GM23338 (cell line): Measurements from ENCODE around the gene B4GALT6. TPM values are rescaled to one million over a fixed set of nuclear protein-coding genes. Genes with fewer than 3 reads are reported as not detected.

ENCODE experiments used
- ATAC-seq: fragments of 200-7000 bp; cut with Tn5 transposase; 3 replicates; pipeline ENCODE4 v1.9.1; 2020
- DNase-seq: peaks from one replicate; pipeline ENCODE4 v3.0.0-alpha.2; 2015; ENCODE audit warnings: low spot score
- H2AFZ ChIP-seq: fragments of 200-600 bp; sonication (generic); 2 replicates; pipeline ENCODE4 v1.8.0; 2016; ENCODE audit warnings: antibody characterized with exemption, mild to moderate bottlenecking, moderate library complexity
- H3F3A ChIP-seq: fragments of 200-600 bp; sonication (generic); replicated peaks from 2 replicates; pipeline ENCODE4 v1.8.0; 2017; ENCODE audit warnings: antibody characterized with exemption, mixed run types, low read depth
- H3K27ac ChIP-seq: fragments of 200-600 bp; sonication (generic); 2 replicates; pipeline ENCODE4 v1.6.1; 2016; ENCODE audit warnings: low read depth
- H3K27me3 ChIP-seq: fragments of 200-600 bp; sonication (generic); 2 replicates; pipeline ENCODE4 v1.8.0; 2016; ENCODE audit warnings: mild to moderate bottlenecking, mixed run types, moderate library complexity; ENCODE audit not compliant: insufficient read depth
- H3K36me3 ChIP-seq: fragments of 200-600 bp; sonication (generic); 2 replicates; pipeline ENCODE4 v1.8.0; 2016; ENCODE audit warnings: mild to moderate bottlenecking; ENCODE audit not compliant: insufficient read depth
- H3K4me1 ChIP-seq: fragments of 200-600 bp; sonication (generic); 2 replicates; pipeline ENCODE4 v1.8.0; 2016; ENCODE audit warnings: mild to moderate bottlenecking, moderate library complexity; ENCODE audit not compliant: insufficient read depth
- H3K4me2 ChIP-seq: fragments of 200-600 bp; sonication (generic); 2 replicates; pipeline ENCODE4 v1.7.1; 2017; ENCODE audit warnings: mixed run types
- H3K4me3 ChIP-seq: fragments of 200-600 bp; sonication (generic); 2 replicates; pipeline ENCODE4 v1.6.1; 2016; ENCODE audit warnings: mixed run types
- H3K79me2 ChIP-seq: fragments of 200-600 bp; sonication (generic); replicated peaks from 2 replicates; pipeline ENCODE4 v1.8.0; 2017; ENCODE audit warnings: mild to moderate bottlenecking; ENCODE audit not compliant: insufficient read depth
- H3K9me2 ChIP-seq: fragments of 200-600 bp; sonication (generic); 2 replicates; pipeline ENCODE4 v1.8.0; 2017; ENCODE audit not compliant: insufficient read depth
- H4K20me1 ChIP-seq: fragments of 200-600 bp; sonication (generic); replicated peaks from 2 replicates; pipeline ENCODE4 v1.8.0; 2017; ENCODE audit warnings: mild to moderate bottlenecking; ENCODE audit not compliant: insufficient read depth
- H3K27ac Mint-ChIP-seq: 2 replicates; pipeline ENCODE4 v1.8.0; 2020; ENCODE audit warnings: inconsistent platforms, mild to moderate bottlenecking, moderate library complexity, mixed read lengths
- H3K27me3 Mint-ChIP-seq: 3 replicates; pipeline ENCODE4 v1.8.0; 2022; ENCODE audit warnings: low read depth, mild to moderate bottlenecking, moderate library complexity, mixed read lengths, inconsistent platforms; ENCODE audit not compliant: insufficient read depth, poor library complexity
- H3K36me3 Mint-ChIP-seq: 3 replicates; pipeline ENCODE4 v1.8.0; 2021; ENCODE audit warnings: low read depth, mild to moderate bottlenecking, inconsistent platforms, moderate library complexity, mixed read lengths
- H3K4me1 Mint-ChIP-seq: 3 replicates; pipeline ENCODE4 v1.8.0; 2020; ENCODE audit warnings: mild to moderate bottlenecking, inconsistent platforms, mixed read lengths
- H3K4me3 Mint-ChIP-seq: 3 replicates; pipeline ENCODE4 v1.8.0; 2021; ENCODE audit warnings: moderate library complexity, mild to moderate bottlenecking, inconsistent platforms, mixed read lengths
- H3K9me3 Mint-ChIP-seq: 3 replicates; pipeline ENCODE4 v1.8.0; 2020; ENCODE audit warnings: moderate library complexity, mild to moderate bottlenecking, inconsistent platforms, mixed read lengths
- CREB1 ChIP-seq: fragments of 250-450 bp; sonication (Bioruptor Pico); IDR thresholded peaks from 2 replicates; pipeline ENCODE4 v1.5.0; 2020; ENCODE audit warnings: low read depth, mild to moderate bottlenecking, moderate library complexity
- EZH2 ChIP-seq: fragments of 200-600 bp; sonication (generic); IDR thresholded peaks from one replicate; pipeline ENCODE4 v1.8.0; 2017; ENCODE audit warnings: antibody characterized with exemption, mild to moderate bottlenecking, low read depth; ENCODE audit not compliant: unreplicated experiment
- EZH2phosphoT487 ChIP-seq: fragments of 200-600 bp; sonication (generic); IDR thresholded peaks from one replicate; pipeline ENCODE4 v1.8.1; 2018; ENCODE audit warnings: antibody characterized with exemption; ENCODE audit not compliant: unreplicated experiment
- NANOG ChIP-seq: IDR thresholded peaks from 2 replicates; pipeline ENCODE4 v1.6.1; 2016; ENCODE audit warnings: antibody characterized with exemption, borderline replicate concordance
- POLR2AphosphoS5 ChIP-seq: IDR thresholded peaks from 2 replicates; pipeline ENCODE4 v1.6.1; 2016; ENCODE audit warnings: antibody characterized with exemption, low read depth
- REST ChIP-seq: IDR thresholded peaks from one replicate; pipeline ENCODE4 v1.6.1; 2018; ENCODE audit warnings: antibody characterized with exemption; ENCODE audit not compliant: unreplicated experiment
- STAT1 ChIP-seq: IDR thresholded peaks from one replicate; pipeline ENCODE4 v1.6.1; 2016; ENCODE audit warnings: antibody characterized with exemption; ENCODE audit not compliant: unreplicated experiment
- ZNF114 ChIP-seq: fragments of 250-450 bp; sonication (Bioruptor Pico); IDR thresholded peaks from 2 replicates; pipeline ENCODE4 v1.5.0; 2020; ENCODE audit warnings: mild to moderate bottlenecking, moderate library complexity
- ZNF331 ChIP-seq: fragments of 250-450 bp; sonication (Bioruptor Pico); IDR thresholded peaks from 2 replicates; pipeline ENCODE4 v1.5.0; 2020; ENCODE audit warnings: low read depth, mild to moderate bottlenecking, moderate library complexity
- ZNF462 ChIP-seq: fragments of 250-450 bp; sonication (Bioruptor Pico); IDR thresholded peaks from 2 replicates; pipeline ENCODE4 v1.5.0; 2020; ENCODE audit warnings: mild to moderate bottlenecking, moderate library complexity
- polyA plus RNA-seq: library from polyadenylated mRNA; unstranded; fragments of >200 nt; fragmentation: Nextera tagmentation; extraction: Ambion mirVana; gene quantifications from 2 replicates; pipeline ENCODE4 v1.2.1, GENCODE V29; 2016
- total RNA-seq: library from RNA; depleted of rRNA; stranded (reverse); fragments of >200 nt; shearing (Covaris generic); gene quantifications from 2 replicates; pipeline ENCODE4 v1.2.3, GENCODE V29; 2014
- TF ChIP-seq, protein P1 (sequence below): IDR thresholded peaks from 2 replicates; pipeline ENCODE4 v1.6.1; 2016; ENCODE audit warnings: antibody characterized with exemption

B4GALT6 gene
- total and polyA plus RNA-seq, 2 experiments from 2014 or later, result 14.8 to 33.8 TPM

DNA sequence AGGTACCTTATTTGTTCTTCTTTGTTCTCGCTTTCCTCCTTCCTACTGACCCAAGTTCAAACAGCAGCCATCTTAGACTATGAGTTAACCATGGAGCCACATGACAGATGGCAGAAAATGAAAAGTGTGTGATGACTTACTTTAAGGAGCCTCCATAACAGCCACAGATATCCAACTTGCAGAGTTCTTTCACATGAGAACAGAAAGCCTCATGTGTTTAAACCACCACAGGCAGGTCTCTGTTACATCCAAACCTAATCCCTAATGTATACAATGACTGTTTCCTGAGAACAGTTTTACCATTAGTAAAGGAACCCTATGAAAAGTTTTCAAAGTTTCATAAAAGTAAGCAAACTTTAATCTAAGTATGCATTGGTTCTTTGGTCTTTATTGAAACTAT lies 20.3 kb downstream of the B4GALT6 start:
- Mint-ChIP-seq H3K4me1 (peaks cover 6% of the 10 kb centered on the region; the same call in 2 of the 3 replicates), H3K9me3 (no peaks in the 10 kb centered on the region; the same call in 2 of the 3 replicates), H3K27ac (no peak overlapping the region), H3K36me3 (peaks cover 43% of the 10 kb centered on the region), H3K27me3 (no peaks in the 10 kb centered on the region), H3K4me3 (no peak overlapping the region)
- Histone ChIP-seq H3K4me1 (no peaks in the 10 kb centered on the region), H3K27me3 (no peaks in the 10 kb centered on the region), H3K36me3 (peaks cover 4% of the 10 kb centered on the region; the same call in 1 of the 2 replicates), H3K79me2 (peaks cover 39% of the 10 kb centered on the region), H2AFZ (no peak overlapping the region), H3K27ac (no peak overlapping the region), H3K9me2 (no peaks in the 10 kb centered on the region), H3F3A (no peaks in the 10 kb centered on the region), H4K20me1 (no peaks in the 10 kb centered on the region), H3K4me3 (no peak overlapping the region), H3K4me2 (no peak overlapping the region)
- DNase-seq (no peak), ATAC-seq (no peak)
- TF ChIP-seq ZNF462 (CRISPR knock-in tag), result no peak
- no peak for TF ChIP-seq POLR2AphosphoS5
- TF ChIP-seq EZH2, result no peak
- TF ChIP-seq ZNF114, result no peak

- H3K9me3 Mint-ChIP-seq, result no peaks in the 10 kb centered on the region; the same call in 2 of the 3 replicates
- peaks cover 10% of the 10 kb centered on the region; the same call in 1 of the 2 replicates for H3K36me3 ChIP-seq
- H3K4me1 Mint-ChIP-seq, result peaks cover 13% of the 10 kb centered on the region; the same call in 2 of the 3 replicates
- no peaks in the 10 kb centered on the region for H3K27me3 Mint-ChIP-seq
- ATAC-seq, result no peak
- peaks cover 41% of the 10 kb centered on the region for H3K36me3 Mint-ChIP-seq
- H3K4me3 Mint-ChIP-seq, result no peak overlapping the region
- DNase-seq, result no peak
- H3F3A ChIP-seq, result no peaks in the 10 kb centered on the region
- no peaks in the 10 kb centered on the region for H3K27me3 ChIP-seq
- no peak overlapping the region for H3K27ac Mint-ChIP-seq
- H3K4me1 ChIP-seq, result peaks cover 7% of the 10 kb centered on the region; the same call in 1 of the 2 replicates
- H3K4me3 ChIP-seq, result no peak overlapping the region
- H3K27ac ChIP-seq, result no peak overlapping the region
- no peak overlapping the region for H2AFZ ChIP-seq
- peaks cover 21% of the 10 kb centered on the region for H3K79me2 ChIP-seq
- H3K4me2 ChIP-seq, result no peak overlapping the region
- H4K20me1 ChIP-seq, result no peaks in the 10 kb centered on the region
- no peaks in the 10 kb centered on the region for H3K9me2 ChIP-seq
- no peak for TF ChIP-seq ZNF331 (CRISPR knock-in tag)
- no peak for TF ChIP-seq STAT1
- TF ChIP-seq ZNF114, result no peak
- TF ChIP-seq EZH2, result no peak
- TF ChIP-seq POLR2AphosphoS5, result no peak
- no peak for TF ChIP-seq EZH2phosphoT487
- TF ChIP-seq, protein P1, sequence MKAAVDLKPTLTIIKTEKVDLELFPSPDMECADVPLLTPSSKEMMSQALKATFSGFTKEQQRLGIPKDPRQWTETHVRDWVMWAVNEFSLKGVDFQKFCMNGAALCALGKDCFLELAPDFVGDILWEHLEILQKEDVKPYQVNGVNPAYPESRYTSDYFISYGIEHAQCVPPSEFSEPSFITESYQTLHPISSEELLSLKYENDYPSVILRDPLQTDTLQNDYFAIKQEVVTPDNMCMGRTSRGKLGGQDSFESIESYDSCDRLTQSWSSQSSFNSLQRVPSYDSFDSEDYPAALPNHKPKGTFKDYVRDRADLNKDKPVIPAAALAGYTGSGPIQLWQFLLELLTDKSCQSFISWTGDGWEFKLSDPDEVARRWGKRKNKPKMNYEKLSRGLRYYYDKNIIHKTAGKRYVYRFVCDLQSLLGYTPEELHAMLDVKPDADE, result no peak
- no peak for TF ChIP-seq CREB1 (CRISPR knock-in tag)
- no peak for TF ChIP-seq REST
- no peak for TF ChIP-seq NANOG
Observed at GRCh38 chr18:31661965-31662364, 22.4 kb downstream of the B4GALT6 start.
